Measurements from ENCODE around the gene CDADC1. TPM values are rescaled to one million over a fixed set of nuclear protein-coding genes. Genes with fewer than 3 reads are reported as not detected.
A peak's percentile ranks its signal among the peaks of the same experiment; 100 is the strongest.

The CDADC1 gene
- total and polyA plus RNA-seq, 10 of the 15 experiments (the other 5 are each of a cell fraction or from before 2014, with no cell fraction given): 2.6 to 7.3 (median 5.2) TPM

GRCh38 chr13:49247643-49248621 is at the start of gene CDADC1 (continued):
- TF ChIP-seq REST (IDR thresholded peaks at IDR 0.05; ENCODE audit: low read depth, low read length) (no peak), SUZ12 (IDR thresholded peaks at IDR 0.05; ENCODE audit: unreplicated experiment) (no peak), IRF3 (IDR thresholded peaks at IDR 0.05) (no peak), TCF3 (IDR thresholded peaks at IDR 0.05; ENCODE audit: borderline replicate concordance, insufficient read depth, low read depth, low read length) (no peak), ASH2L (IDR thresholded peaks at IDR 0.05; ENCODE audit: borderline replicate concordance, low read depth) (peak; percentile 84; the same call in 1 of the 2 replicates), IRF5 (IDR thresholded peaks at IDR 0.05; ENCODE audit: borderline replicate concordance) (no peak), FOS (IDR thresholded peaks at IDR 0.05; ENCODE audit: borderline replicate concordance, extremely low read depth, insufficient read length) (no peak), EGR1 (IDR thresholded peaks at IDR 0.05; ENCODE audit: borderline replicate concordance in 1 of 2, low read depth in 2 of 2, low read length in 2 of 2) (peak in 1 of 2 experiments; percentile 84; a peak in 2 of 3 replicates), SMAD1 (IDR thresholded peaks at IDR 0.05; ENCODE audit: low read depth, partially characterized antibody) (no peak), JUND (IDR thresholded peaks at IDR 0.05; ENCODE audit: low read depth, low read length) (peak; percentile 25; the same call in 1 of the 2 replicates), ZNF687 (IDR thresholded peaks at IDR 0.05) (no peak), RAD51 (IDR thresholded peaks at IDR 0.05) (no peak), YY1 (IDR thresholded peaks at IDR 0.05; ENCODE audit: low read depth, low read length) (peak; percentile 74), EZH2 (IDR thresholded peaks at IDR 0.05; ENCODE audit: borderline replicate concordance, control insufficient read depth, low read depth, low read length) (no peak), KLF5 (IDR thresholded peaks at IDR 0.05; ENCODE audit: partially characterized antibody) (no peak), ZNF274 (IDR thresholded peaks at IDR 0.05; ENCODE audit: insufficient read depth, insufficient read length) (no peak)

Measured in GM12878 (cell line).